LNCAP (cell line): ENCODE measurements around the gene ALKBH7.

Experiments used
- CTCF ChIP-seq: fragments of 450-650 bp; IDR thresholded peaks from 2 replicates; pipeline ENCODE4 v1.5.1; 2017; ENCODE audit warnings: mild to moderate bottlenecking

Gene ALKBH7

GRCh38 chr19:6384381-6384780 lies 11.8 kb downstream of the ALKBH7 start:
- no peak for TF ChIP-seq CTCF

GRCh38 chr19:6387372-6387771 lies 14.8 kb downstream of the ALKBH7 start:
- no peak for TF ChIP-seq CTCF

GRCh38 chr19:6392221-6393073 lies 19.9 kb downstream of the ALKBH7 start:
- no peak for TF ChIP-seq CTCF

- TF ChIP-seq CTCF, result no peak
Measured at GRCh38 chr19:6393074-6393982, 20.7 kb downstream of the ALKBH7 start, which contains the start of gene GTF2F1. TSS of gene GTF2F1 (minus strand) at chr19:6393164. CDS start at chr19:6392995, 169 bp downstream.

- TF ChIP-seq CTCF, result no peak
Measured at GRCh38 chr19:6393983-6394412, 21.4 kb downstream of the ALKBH7 start.

GRCh38 chr19:6394831-6395230 lies 22.2 kb downstream of the ALKBH7 start:
- no peak for TF ChIP-seq CTCF

GRCh38 chr19:6396305-6396704 lies 23.7 kb downstream of the ALKBH7 start:
- TF ChIP-seq CTCF, result no peak
